NCI-H1105 treated with DMSO at 0.1 percent for 48 hours (cell line): ENCODE measurements around the gene MBTPS1.

ENCODE experiments used
- DNase-seq: peaks from one replicate; lab custom pipeline; 2025; lab: John Stamatoyannopoulos, UW

MBTPS1 gene

DNA sequence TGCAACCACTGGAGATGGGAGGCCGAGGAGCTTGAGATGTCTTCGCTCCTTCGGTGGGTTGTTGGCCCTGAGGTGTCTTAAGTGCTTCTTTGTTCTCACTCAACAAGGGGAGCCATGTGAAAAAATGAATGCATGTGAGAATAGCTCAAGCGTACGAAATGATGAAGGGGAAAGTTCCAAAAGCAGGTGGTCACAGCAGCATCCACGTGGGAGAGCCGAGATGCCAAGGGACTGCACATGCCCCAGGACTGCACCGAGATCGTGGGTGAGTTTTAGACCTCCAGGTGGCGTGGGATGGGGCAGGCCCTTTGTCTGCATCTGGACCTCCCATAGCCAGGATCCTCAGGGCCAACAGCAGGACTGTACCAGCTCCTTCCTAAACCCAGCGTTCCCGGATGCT lies 82.2 kb downstream of the MBTPS1 start:
- no peak for DNase-seq

DNA sequence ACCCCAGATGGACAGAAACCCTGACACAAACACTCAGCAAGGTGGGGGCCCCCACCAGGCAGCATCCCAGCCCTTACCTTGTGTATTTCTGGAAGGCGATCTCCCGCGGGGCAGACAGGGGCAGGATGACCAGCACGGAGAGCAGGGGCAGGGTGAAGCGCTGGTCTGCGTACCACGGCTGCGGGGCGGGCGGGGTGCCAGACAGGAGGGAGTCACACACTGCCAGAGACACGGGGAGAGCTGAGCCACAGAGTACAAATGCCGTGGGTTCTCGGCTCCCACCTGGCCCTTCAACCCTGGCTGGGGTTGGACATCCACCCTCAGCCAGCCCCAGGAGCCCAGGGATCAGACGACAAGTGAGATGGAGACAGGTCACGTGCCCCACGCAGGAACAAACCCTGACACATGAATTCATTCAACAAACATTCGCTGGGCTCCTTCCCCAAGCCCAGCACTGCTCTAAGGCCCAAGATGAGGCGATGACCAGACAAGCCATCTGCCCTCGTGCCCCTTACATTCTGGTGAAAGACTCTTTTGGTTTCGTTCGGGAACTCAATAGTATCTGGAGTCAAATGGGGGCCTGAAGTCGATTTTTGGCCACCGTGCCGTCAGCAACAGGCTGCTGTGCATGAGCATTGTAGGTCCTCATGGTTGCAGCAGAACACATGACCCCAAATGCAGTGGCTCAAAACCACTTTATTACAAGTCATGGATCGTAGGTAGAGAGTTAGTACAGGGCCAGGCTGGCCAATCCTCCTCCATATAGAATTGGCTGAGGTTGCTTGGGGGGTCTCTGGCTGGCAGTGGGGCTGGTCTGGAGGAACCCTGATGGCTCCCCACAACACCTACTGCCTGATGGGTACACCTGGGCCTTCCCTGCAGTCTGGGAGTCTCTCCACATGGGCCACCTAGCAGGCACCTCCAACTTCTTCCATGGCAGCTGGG lies 83.2 kb downstream of the MBTPS1 start:
- no peak for DNase-seq

DNA sequence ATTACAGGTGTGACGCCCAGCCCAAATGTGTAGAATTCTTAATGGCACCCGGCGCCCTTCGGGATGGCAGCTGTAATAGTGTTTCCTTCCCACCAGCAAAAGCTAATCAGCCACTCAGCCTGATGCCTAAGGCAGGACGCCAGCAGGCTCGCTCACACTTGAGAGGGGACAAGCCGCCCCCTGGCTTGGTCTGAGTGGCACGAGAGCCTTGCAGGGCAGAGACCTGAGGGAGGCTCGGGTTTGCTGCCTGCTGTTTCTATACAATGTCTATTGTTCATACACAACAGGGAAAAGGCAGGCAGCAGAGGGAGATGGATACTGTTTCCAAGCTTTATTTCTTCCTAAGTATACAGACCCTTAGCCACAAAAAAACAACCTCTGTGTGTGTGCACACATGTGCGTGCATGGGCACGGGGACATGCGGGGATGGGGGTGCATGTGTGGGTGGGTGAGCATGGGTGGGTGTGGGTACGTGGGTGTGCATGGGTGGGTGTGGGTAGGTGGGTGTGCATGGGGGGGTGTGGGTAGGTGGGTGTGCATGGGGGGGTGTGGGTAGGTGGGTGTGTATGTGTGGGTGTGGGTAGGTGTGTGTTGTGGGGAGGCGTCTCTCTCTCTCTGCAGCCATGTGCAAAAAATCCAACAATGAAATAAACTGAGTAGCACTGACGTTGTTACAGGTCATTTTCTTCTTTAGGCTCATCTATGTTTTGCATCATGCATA lies 84.1 kb downstream of the MBTPS1 start:
- DNase-seq = no peak

DNA sequence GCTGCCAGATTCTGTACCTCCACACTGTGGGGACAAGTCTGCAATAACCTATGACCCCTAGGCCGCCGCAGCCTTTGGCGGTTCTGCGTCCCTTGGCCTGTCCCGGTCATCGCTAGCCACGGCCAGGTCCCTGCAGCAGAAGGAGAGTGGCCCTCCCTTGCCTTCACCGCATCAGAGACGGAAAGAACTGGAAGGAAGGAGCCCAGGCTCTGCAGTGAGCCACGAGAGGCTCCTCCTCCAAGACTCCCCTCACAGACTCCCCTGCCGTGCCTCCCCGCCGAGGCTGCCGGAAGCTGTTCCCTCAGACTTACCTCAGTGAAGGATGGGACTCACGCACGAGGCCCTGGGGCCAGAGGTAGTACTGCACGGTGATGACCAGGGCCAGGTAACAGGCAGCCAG lies 85.2 kb downstream of the MBTPS1 start:
- no peak for DNase-seq

DNA sequence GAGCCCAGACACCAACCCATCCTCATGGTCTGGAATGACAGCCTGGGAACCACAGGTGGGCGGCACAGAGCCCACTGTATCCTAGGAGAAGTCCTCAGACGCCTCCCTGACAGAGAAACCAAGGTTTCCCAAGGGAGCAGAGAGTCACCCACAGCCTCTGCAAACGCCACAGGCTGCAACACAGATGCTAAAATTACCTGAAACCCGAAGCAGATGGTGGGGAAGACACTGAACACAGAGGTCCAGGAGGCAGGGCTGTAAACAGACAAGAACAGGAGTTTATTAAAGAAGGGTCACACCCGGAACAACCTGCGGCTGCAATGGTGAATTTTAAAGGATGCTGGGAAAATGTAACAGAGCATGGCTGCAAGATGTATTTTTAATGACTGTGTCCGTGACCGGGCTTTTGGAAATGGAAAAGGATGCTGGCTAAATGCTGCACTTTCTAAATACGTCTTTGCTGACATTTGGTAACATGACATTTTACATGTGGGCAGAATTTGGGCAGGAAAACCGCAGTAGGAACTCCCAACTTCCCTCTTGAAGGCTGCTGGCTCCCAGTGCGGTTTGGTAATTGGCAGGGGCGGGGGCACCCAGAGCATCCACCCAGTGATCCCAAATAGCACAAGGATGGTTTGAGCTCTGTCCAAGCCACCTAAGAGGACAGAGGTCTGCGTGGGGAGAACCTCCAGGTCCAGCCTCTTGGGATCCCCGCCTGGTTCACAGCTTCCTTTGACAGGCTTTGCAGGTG lies 87.3 kb downstream of the MBTPS1 start:
- DNase-seq = no peak

DNA sequence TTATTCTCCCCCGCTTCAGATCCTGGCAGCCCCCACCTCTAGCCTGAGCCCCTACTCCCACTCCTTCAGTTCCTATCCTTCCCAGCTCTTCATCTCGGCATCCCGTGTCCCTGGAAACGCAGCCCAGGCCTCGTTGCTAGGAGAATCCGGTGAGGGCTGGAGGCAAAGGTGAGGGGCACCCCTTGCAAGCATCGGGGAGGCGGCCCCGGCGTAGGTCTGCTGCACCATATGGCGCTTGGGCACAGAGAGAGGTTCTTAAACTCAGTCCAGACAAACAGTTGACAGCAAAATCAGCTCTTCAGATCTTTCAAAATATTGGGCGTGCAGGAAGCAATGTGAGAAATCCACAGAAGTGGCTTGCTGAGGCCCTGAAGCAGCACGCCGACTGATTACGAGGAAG lies 89.1 kb downstream of the MBTPS1 start:
- DNase-seq = no peak

DNA sequence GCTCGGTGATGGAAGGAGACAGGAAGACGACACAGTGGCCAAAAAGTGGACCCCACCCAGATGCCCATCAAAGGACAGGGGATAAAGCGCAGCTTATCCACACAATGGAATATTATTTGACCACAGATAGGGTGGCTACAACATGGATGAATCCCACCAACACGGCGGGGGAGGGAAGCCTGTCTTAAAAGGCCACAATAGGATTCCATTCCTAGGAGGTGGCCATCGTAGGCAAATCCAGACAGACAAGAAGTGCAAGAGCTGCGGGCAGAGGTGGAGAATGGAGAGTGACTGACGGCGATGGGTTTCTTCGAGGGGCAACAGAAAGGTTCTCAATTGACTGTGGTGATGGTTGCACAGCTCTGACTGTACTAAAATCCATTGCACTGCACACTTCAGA lies 90.1 kb downstream of the MBTPS1 start:
- DNase-seq = no peak

DNA sequence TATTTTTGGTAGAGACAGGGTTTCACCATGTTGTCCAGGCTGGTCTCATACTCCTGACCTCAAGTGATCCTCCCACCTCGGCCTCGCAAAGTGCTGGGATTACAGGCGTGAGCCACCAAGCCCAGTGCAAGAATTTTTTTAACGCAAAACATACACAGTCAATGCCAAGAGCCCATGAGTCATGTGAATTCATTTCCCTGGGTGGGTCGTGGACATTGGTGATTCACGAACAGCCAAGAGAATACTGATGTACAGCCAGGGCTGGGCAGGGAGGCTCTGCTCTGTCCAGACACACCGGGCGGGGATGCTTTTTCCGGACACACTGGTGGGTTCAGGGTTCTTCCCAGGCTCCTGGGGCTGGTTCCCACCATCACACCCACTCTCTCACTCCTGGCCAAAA lies 91.9 kb downstream of the MBTPS1 start:
- no peak for DNase-seq

DNA sequence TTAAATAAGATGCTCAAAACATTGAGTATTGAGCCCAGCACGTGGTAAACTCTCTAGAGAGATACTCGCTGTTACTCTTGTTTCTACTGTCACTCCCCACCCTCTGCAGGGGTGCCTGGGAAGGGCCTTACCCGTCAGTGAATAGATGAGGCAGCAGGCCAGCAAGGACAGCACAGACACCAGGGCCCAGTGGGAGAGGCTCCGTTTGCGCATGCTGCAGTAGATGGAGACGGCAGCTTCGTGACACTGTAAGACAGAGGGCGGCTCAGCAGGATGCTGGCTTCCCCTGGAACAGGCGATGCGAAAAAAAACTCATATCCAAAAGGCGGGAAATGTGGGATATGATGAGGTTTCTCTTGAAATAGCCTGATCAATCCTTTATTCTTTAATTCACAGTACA lies 94.1 kb downstream of the MBTPS1 start:
- DNase-seq = no peak

DNA sequence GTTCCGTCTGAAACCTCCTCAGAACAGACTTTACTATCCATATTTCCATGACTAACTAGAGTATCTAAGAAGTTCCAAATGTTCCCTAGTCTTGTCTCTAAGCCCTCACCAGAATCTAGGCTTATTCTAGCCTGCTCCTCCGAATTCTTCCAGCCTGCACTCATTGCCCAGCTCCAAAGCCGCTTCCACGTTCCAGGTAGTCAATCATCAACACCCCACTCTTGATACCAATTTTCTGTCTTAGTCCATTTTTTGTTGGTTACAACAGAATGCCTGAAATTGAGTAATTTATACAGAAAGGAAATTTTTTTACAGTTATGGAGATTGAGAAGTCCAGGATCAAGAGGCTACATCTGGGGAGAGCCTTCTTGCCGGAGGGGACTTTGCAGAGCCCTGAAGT lies 95.3 kb downstream of the MBTPS1 start:
- DNase-seq = no peak

DNA sequence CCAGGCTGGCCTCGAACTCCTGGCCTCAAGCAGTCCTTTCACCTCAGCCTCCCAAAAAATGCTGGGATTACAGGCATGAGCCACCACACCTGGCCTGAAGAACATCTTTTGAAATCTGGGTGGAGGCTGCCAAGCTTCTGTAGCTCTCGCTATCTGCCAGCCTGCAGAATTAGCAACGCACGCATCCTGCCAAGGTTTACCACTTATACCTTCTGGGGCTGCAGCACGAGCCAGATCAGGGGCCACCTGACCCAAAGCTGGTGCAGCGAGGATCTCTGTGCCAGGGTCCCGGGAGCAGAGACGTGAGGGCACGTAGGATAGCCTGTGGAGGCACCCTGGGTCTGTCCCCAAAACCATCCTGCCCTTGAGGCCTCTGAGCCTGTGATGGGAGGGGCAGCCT lies 96.4 kb downstream of the MBTPS1 start:
- DNase-seq = no peak

DNA sequence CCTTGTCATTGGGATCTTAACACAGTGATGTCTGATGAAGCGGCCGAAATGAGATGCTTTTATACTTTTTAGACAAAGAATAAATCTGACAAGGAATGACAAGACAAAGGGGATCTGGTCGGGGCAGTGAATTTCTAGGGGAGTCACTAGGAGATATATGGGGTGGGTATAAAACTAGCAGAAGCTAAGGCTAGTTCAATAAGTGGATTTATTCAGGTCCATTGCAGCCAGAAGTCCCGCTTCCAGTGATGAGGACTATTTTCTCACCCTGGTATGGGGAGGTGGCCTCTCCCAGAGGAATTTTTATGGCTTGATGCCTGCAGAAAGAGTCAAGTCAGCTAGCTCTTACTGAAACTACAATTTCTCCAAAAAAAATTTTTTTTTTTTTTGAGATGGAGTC lies 98.0 kb downstream of the MBTPS1 start:
- no peak for DNase-seq

DNA sequence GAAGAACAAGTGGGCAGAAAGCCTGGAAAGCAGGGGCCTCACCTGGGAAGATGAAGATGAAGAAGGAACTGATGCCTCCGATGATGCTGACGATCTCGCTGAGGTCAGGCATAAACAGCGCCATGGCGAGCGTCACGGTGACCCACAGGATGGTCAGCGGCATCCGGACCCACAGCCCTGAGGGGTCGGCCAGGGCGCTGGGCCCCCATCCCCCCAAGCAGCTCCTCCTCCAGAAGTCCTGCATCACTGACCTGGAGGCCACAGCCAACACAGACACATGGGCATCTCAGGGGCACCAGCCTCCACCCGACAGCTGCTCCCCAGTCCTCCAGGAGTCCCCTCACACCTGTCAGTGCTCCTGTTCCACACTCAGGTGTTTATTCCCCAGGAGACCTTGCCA lies 100.3 kb downstream of the MBTPS1 start:
- DNase-seq = no peak

DNA sequence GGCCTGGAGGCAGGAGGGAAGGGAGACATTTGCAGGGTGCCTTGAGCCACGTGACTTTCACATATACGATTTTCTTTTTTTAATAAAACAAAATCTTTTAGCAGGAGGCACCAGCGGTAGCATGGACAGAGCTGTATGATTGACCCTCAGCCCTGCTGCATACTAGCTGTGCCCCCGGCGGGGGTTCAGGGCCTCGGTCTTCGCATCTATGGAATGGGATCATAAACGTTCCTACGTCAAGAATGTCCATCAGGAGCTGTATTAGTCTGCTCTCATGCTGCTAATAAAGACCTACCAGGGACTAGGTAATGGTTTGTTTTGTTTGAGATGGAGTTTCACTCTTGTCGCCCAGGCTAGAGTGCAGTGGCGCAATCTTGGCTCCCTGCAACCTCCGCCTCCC lies 101.3 kb downstream of the MBTPS1 start:
- no peak for DNase-seq

DNA sequence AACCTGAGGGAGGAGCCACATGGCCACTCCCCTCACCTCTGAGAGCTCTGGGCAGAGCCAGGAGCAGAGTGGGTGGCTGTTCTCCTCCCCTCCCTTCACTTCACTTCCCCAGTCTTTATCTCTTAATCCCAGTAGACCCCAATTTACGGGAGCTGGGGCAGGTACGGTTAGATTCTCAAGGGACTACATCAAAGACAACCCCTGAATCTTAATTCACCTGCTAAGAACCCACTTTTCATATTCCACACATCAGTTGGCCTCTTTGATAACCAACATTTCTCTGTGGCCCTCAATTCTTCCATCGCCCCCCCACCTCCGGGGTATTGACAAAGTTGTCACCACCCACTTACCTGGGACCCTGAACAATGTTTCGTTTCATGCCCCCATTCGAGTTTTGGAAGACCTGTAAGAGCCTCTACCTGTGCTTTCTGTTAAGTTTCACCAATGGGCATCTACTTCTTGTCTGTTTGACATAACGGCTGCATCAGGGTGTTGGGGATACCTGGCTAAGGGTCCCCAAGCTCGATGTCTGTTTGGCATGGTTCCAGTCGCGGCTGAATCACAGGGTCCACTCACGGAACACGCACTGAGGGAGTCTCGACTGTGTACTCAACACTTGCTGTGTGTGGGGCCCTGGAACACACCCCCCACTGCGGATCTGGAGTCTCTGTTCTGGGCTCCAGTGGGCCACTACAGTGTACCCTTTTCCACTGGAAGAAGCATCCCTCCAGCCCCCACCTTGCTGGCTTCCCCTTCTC lies 102.0 kb downstream of the MBTPS1 start:
- no peak for DNase-seq

DNA sequence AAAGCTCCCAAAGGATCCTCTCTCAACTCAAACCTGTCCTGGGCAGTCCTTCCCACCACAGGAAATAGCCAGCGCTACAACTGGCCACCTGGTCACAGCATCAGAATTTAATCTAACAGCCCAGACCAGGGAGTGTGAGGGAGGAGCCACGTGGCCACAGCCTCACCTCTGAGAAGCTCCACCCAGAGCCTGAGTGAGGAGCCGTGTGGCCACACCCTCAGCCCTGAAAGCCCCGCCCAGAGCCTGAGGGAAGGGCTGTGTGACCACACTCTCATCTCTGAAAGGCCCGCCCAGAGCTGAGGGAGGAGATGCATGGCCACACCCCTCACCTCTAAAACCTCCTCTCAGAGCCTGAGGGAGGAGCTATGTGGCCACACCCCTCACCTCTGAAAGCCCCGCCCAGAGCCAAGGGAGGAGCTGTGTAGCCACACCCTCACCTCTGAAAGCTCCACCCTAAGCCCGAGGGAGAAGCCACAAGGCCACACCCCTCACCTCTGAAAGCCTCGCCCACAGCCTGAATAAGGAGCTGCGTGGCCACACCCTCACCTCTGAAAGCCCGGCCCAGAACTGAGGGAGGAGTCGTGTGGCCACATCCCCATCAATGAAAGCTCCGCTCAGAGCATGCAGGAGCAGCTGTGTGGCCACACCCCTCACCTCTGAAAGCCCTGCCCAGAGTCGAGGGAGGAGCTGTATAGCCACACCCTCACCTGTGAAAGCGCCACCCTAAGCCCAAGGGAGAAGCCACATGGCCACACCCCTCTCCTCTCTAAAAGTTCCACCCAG lies 102.8 kb downstream of the MBTPS1 start:
- peak; percentile 0 for DNase-seq

DNA sequence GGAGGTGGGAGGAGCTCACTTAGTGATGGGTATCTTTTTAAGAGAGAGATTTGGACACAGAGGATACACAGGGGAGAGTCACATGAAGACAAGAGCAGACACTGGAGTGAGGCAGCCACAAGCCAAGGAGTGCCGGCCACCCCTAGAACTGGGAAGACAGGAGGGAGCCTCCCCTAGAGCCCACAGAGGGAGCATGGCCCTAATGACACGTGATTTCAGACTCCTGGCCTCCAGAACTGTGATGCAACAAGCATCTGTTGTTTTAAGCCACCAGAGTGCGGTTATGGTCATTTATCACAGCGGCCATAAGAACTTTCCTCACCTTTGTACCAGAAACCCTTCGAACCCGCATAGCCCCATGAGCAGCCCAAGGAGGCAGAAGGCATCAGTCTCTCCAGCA lies 107.5 kb downstream of the MBTPS1 start:
- no peak for DNase-seq

DNA sequence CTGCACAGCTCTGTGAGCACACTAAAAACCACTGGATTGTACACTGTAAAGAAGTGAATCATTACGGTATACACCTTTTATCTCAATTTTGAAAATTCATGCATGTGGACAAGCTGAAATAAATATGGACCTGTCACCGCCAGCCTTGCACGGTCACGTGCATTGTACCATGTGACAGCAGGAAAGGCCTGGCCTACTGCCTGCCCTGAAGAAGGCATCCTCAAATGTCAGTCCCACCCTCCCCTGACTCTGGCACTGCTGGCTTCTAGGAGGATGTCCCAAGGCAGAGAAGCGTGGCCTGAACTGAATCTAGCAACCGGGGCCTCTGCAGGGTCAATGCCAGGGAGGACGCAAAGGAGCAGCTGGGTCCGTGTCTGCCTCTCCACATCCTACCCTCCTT lies 108.8 kb downstream of the MBTPS1 start:
- no peak for DNase-seq

DNA sequence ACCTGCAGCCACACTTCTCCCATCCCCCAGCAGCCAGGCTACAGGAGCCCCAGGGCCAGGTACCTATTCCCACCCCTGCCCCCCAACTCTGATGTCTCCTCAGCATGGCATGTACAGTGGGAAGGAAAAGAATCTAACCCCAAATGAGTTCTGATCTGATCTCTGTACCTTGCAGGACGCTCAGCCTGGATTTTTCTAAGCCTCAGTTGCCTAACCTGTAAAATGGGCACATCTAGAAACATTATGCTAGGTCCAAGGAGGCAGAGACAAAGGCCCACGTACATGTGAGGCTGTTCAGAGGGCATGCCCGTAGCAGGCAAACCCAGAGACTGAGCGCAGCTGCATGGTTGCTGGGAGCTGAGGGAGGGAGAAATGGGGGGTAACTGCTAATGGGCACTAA lies 109.2 kb downstream of the MBTPS1 start:
- no peak for DNase-seq

DNA sequence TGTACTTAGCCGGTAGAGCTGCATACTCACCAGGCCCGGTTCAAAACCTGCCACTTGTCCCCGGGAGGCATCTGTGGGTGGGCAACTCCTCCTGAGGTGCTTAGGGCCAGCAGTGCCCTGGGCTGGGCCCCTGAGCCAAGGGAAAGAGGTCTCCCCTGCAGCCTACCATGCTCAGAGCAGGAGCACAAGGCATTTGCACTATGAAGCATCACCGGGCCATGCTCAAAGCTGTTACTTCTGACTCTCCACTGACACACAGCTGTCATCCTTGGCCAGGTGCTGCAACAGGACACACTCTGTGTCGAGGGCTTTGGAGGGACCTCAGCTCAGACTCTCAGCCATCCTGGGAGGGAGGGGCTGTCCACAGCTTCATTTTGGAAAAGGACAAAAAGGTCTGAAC lies 111.4 kb downstream of the MBTPS1 start:
- DNase-seq = no peak

DNA sequence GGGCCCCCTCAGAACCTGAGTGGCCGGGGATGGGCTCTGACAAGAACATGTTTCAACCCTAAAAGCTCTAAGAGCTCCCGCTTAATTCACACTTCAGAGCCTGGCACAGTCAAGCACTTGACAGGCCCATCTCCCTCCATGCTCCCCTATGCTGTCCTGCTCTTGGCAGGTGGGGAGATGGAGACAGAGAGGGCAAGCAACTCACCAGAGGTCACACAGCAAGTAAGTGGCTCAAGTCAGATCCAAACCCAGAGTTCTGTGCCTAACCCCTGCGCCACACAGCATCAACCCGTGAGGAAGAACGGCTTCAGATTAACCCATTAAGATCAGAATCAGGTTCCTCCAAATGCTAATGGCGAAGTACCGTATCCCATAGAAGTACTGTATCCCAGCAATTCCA lies 112.3 kb downstream of the MBTPS1 start:
- no peak for DNase-seq
